T-helper 1 cell treated with Interleukin-12 subunit alpha and Interleukin-12 subunit beta and Interleukin-4 antibody, amounts not matched to agents 30 ng/mL and 1 ng/mL, for 36 hours (primary cell): ENCODE measurements around the gene HTR2C. TPM values are rescaled to one million over a fixed set of nuclear protein-coding genes. Genes with fewer than 3 reads are reported as not detected.
"Not testable (repeated sequence)": the region's sequence is repeated elsewhere in the genome, so short reads cannot be mapped to it uniquely, and the experiment has no call there.

Experiments
- intact Hi-C: fragments of 100-400 bp; cut with micrococcal nuclease; formaldehyde crosslinking; loops from one replicate; pipeline ENCODE4 v1.15.1; 2024
- total RNA-seq: library from RNA; stranded (reverse); gene quantifications from 2 replicates; pipeline ENCODE4 v1.2.3, GENCODE V29; 2022

The HTR2C gene
- total RNA-seq, 1 donor from 2014 or later = not detected

GRCh38 chrX:114712466-114712865 lies 128.6 kb downstream of the HTR2C start:
- intact Hi-C loops = no loop called here

GRCh38 chrX:114715096-114715495 lies 131.2 kb downstream of the HTR2C start:
- intact Hi-C loops = no loop called here

GRCh38 chrX:114717921-114718320 lies 134.0 kb downstream of the HTR2C start:
- intact Hi-C loops = no loop called here

GRCh38 chrX:114766541-114766940 lies 182.7 kb downstream of the HTR2C start:
- intact Hi-C loops = no loop called here

- intact Hi-C loops = no loop called here
Observed at GRCh38 chrX:114774691-114775090, 190.8 kb downstream of the HTR2C start.

GRCh38 chrX:114782925-114783324 lies 199.0 kb downstream of the HTR2C start:
- intact Hi-C loops = no loop called here

GRCh38 chrX:114787061-114787460 lies 203.2 kb downstream of the HTR2C start:
- intact Hi-C loops = no loop called here

GRCh38 chrX:114797494-114797893 lies 213.6 kb downstream of the HTR2C start:
- intact Hi-C loops = no loop called here

GRCh38 chrX:114798907-114799306 lies 215.0 kb downstream of the HTR2C start:
- intact Hi-C loops = no loop called here

GRCh38 chrX:114800719-114801118 lies 216.8 kb downstream of the HTR2C start:
- intact Hi-C loops = no loop called here

- intact Hi-C loops = no loop called here
Observed at GRCh38 chrX:114819509-114819908, 235.6 kb downstream of the HTR2C start.

- intact Hi-C loops = no loop called here
Observed at GRCh38 chrX:114841051-114841450, 257.2 kb downstream of the HTR2C start.

GRCh38 chrX:114842181-114842580 lies 258.3 kb downstream of the HTR2C start:
- intact Hi-C loops = no loop called here

- intact Hi-C loops = no loop called here
Observed at GRCh38 chrX:114889481-114889880, 305.6 kb downstream of the HTR2C start.

GRCh38 chrX:114903618-114904017 lies 319.7 kb downstream of the HTR2C start:
- intact Hi-C loops = no loop called here

GRCh38 chrX:114905251-114905650 lies 321.4 kb downstream of the HTR2C start:
- intact Hi-C loops = no loop called here

GRCh38 chrX:114906984-114907510 lies 323.2 kb downstream of the HTR2C start:
- intact Hi-C loops = no loop called here

- intact Hi-C loops = no loop called here
Observed at GRCh38 chrX:114924423-114924822, 340.5 kb downstream of the HTR2C start.

- intact Hi-C loops = no loop called here
Observed at GRCh38 chrX:114924856-114925255, 341.0 kb downstream of the HTR2C start.

GRCh38 chrX:114930227-114930626 lies 346.3 kb downstream of the HTR2C start:
- intact Hi-C loops = no loop called here

- intact Hi-C loops = no loop called here
Observed at GRCh38 chrX:114932550-114932949, 348.7 kb downstream of the HTR2C start.

- intact Hi-C loops = not testable (repeated sequence)
Observed at GRCh38 chrX:114933291-114933690, 349.4 kb downstream of the HTR2C start.

- intact Hi-C loops = not testable (repeated sequence)
Observed at GRCh38 chrX:114937090-114937489, 353.2 kb downstream of the HTR2C start.

- intact Hi-C loops = no loop called here
Observed at GRCh38 chrX:114952696-114953095, 368.8 kb downstream of the HTR2C start.
